Uterus (tissue), 4 donors: ENCODE measurements around the gene ADPRM. TPM values are rescaled to one million over a fixed set of nuclear protein-coding genes. Genes with fewer than 3 reads are reported as not detected.

Experiments
- DNase-seq, 2 donors: peaks; one replicate each; pipeline ENCODE4 v3.0.0-alpha.2; 2019 to 2020
- H3K27ac ChIP-seq, 2 donors: fragments of 200-600 bp; sonication (generic); 1 replicate in 1 of 2; 2 replicates in 1 of 2; pipeline ENCODE4 v1.5.1; 2016 to 2018
- H3K27me3 ChIP-seq, 2 donors: fragments of 200-600 bp; sonication (generic); one replicate each; pipeline ENCODE4 v1.5.1; 2018 to 2019; ENCODE audit warnings: control low read depth in 1 of 2
- H3K36me3 ChIP-seq, 2 donors: fragments of 200-600 bp; sonication (generic); one replicate each; pipeline ENCODE4 v1.5.1; 2019; ENCODE audit warnings: control low read depth in 1 of 2
- H3K4me1 ChIP-seq, 2 donors: fragments of 200-600 bp; sonication (generic); one replicate each; pipeline ENCODE4 v1.5.1; 2018 to 2019; ENCODE audit warnings: control low read depth in 1 of 2
- H3K4me3 ChIP-seq, 2 donors: fragments of 200-600 bp; sonication (generic); 1 replicate in 1 of 2; 2 replicates in 1 of 2; pipeline ENCODE4 v1.5.1; 2018 to 2019; ENCODE audit warnings: mild to moderate bottlenecking in 1 of 2
- H3K9me3 ChIP-seq, 2 donors: fragments of 200-600 bp; sonication (generic); one replicate each; pipeline ENCODE4 v1.5.1; 2019; ENCODE audit warnings: control low read depth in 1 of 2
- CTCF ChIP-seq, 4 experiments: fragments of 200-600 bp in 2 of 4; fragments of 450-650 bp in 2 of 4; sonication (generic) in 2 of 4; IDR thresholded peaks; one replicate each; pipeline ENCODE4 v1.5.1; 2016 to 2019; ENCODE audit warnings: antibody characterized with exemption in 4 of 4, mild to moderate bottlenecking in 2 of 4, moderate library complexity in 1 of 4
- POLR2A ChIP-seq, 2 donors: fragments of 450-650 bp; IDR thresholded peaks; one replicate each; pipeline ENCODE4 v1.6.1; 2016; ENCODE audit warnings: antibody characterized with exemption in 2 of 2, mild to moderate bottlenecking in 1 of 2, moderate library complexity in 1 of 2
- intact Hi-C: fragments of 100-400 bp; cut with DNase I; formaldehyde crosslinking; loops from one replicate; pipeline ENCODE4 v1.15.1; 2023; ENCODE audit warnings: low total_unique reads
- total RNA-seq, 4 donors: library from RNA; depleted of rRNA in 3 of 4; stranded (reverse); fragments of >200 nt in 3 of 4; gene quantifications; one replicate each; pipeline versions ENCODE4 v1.1.0 to v1.2.4, GENCODE V29; 2014 to 2023
- donor health status: DM: yes; HTN: yes; CAD: no.

Gene ADPRM
- total RNA-seq, 4 donors from 2014 or later = 14.0 to 32.6 (median 17.8) TPM

DNA sequence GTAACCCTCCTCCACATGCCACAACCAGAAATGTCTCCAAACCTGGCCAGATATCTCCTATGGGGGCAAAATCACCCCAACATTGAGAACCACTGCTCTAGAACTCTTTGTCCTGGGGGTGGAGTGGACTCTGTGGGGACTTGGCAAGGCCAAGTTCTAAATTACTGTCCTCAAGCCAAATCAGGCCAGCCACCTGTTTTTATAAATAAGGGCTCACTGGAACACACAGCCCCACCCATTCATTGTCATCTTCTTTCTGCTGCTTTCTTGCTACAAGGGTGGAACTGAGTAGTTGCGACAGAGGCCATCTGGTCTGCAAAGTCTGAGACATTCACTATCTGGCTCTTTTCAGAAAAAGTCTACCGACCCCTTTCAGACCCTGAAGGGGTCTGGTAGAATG lies 59.2 kb downstream of the ADPRM start:
- TF ChIP-seq CTCF (IDR thresholded peaks at IDR 0.05) (no peak), POLR2A (IDR thresholded peaks at IDR 0.05) (no peak)
- Histone ChIP-seq H3K9me3 (no peaks in the 10 kb centered on the region), H3K4me3 (no peak overlapping the region), H3K27me3 (no peaks in the 10 kb centered on the region), H3K36me3 (no peaks in the 10 kb centered on the region), H3K4me1 (no peaks in the 10 kb centered on the region), H3K27ac (no peak overlapping the region)
- intact Hi-C loops = no loop called here
- DNase-seq = no peak

DNA sequence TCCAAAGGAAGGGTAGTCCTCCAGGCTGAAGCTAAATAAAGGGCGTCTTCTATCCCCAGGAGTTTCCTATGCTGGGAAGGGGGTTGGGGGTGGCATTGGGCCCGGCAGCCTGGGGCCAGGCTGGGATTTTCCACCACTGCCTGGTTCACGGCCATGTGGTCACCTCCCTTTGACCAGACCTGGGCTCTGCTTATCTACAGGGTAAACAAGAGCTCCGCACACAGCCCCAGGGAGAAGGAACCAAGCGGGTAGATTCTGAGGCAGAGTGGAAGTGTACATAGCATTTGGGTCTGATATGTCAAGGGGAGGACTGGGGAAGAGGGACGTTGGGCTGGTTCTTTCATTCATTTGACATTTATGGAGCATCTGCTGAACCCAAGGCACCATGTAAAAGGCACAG lies 59.7 kb downstream of the ADPRM start:
- Histone ChIP-seq H3K27me3 (no peaks in the 10 kb centered on the region), H3K4me3 (no peak overlapping the region), H3K36me3 (no peaks in the 10 kb centered on the region), H3K27ac (no peak overlapping the region), H3K9me3 (no peaks in the 10 kb centered on the region), H3K4me1 (no peaks in the 10 kb centered on the region)
- no peak for DNase-seq
- intact Hi-C loops = no loop called here
- TF ChIP-seq POLR2A (IDR thresholded peaks at IDR 0.05) = no peak
- no peak for TF ChIP-seq CTCF (IDR thresholded peaks at IDR 0.05)

GRCh38 chr17:10757647-10758046 lies 60.3 kb downstream of the ADPRM start:
- no peak overlapping the region for H3K27ac ChIP-seq
- H3K4me3 ChIP-seq = no peak overlapping the region

GRCh38 chr17:10758062-10758461 lies 60.7 kb downstream of the ADPRM start:
- DNase-seq = no peak
- TF ChIP-seq CTCF (IDR thresholded peaks at IDR 0.05) = no peak
- TF ChIP-seq POLR2A (IDR thresholded peaks at IDR 0.05) = no peak
- H3K9me3 ChIP-seq = no peaks in the 10 kb centered on the region
- H3K27me3 ChIP-seq = no peaks in the 10 kb centered on the region
- H3K36me3 ChIP-seq = no peaks in the 10 kb centered on the region
- no peak overlapping the region for H3K4me3 ChIP-seq
- H3K27ac ChIP-seq = no peak overlapping the region
- H3K4me1 ChIP-seq = no peaks in the 10 kb centered on the region
- intact Hi-C loops = no loop called here

More at GRCh38 chr17:10757647-10758046, 60.3 kb downstream of the ADPRM start:
- H3K36me3 ChIP-seq = no peaks in the 10 kb centered on the region
- no peak for DNase-seq
- intact Hi-C loops = no loop called here
- TF ChIP-seq CTCF (IDR thresholded peaks at IDR 0.05) = no peak
- TF ChIP-seq POLR2A (IDR thresholded peaks at IDR 0.05) = no peak
- no peaks in the 10 kb centered on the region for H3K9me3 ChIP-seq
- no peaks in the 10 kb centered on the region for H3K27me3 ChIP-seq
- H3K4me1 ChIP-seq = no peaks in the 10 kb centered on the region

Other genes with a start within 250 kb of the ADPRM start
- not detected for gene MYH4, start 228.0 kb upstream of the ADPRM start, total RNA-seq
- gene MYH1, start 179.1 kb upstream of the ADPRM start, total RNA-seq = under 1 TPM in 1 of 4 donors, not detected in 3; under 0.01 TPM
- gene MYH2, start 147.9 kb upstream of the ADPRM start, total RNA-seq = 1 to 10 TPM in 1 of 4 donors, under 1 TPM in 1, not detected in 2; 0.35 to 2.0 TPM
- gene MYH3, start 40.3 kb upstream of the ADPRM start, total RNA-seq = 10 to 100 TPM in 1 of 4 donors, 1 to 10 TPM in 2, under 1 TPM in 1; under 0.01 to 11.9 (median 3.1) TPM
- 10 to 100 TPM in 2 of 4 donors, 1 to 10 TPM in 2; 7.4 to 27.0 (median 16.3) TPM for gene SCO1, start 61 bp upstream of the ADPRM start, total RNA-seq
- 10 to 100 TPM in 1 of 4 donors, 1 to 10 TPM in 2, under 1 TPM in 1; 0.59 to 20.1 (median 5.2) TPM for gene TMEM220, start 32.4 kb downstream of the ADPRM start, total RNA-seq
- not detected for gene TMEM238L, start 106.5 kb downstream of the ADPRM start, total RNA-seq
- gene PIRT, start 140.5 kb downstream of the ADPRM start, total RNA-seq = under 1 TPM in 1 of 4 donors, not detected in 3; 0.97 TPM